H1 (cell line): ENCODE measurements around the gene RARRES1. TPM values are rescaled to one million over a fixed set of nuclear protein-coding genes. Genes with fewer than 3 reads are reported as not detected.

Experiments
- JUN ChIP-seq: IDR thresholded peaks from 2 replicates; pipeline ENCODE4 v1.6.1; 2011; ENCODE audit warnings: low read depth, mild to moderate bottlenecking, improper control_type of control experiment, low read length
- KDM1A ChIP-seq: fragments of 200-600, 300-600 bp; sonication (generic); IDR thresholded peaks from 2 replicates; pipeline ENCODE4 v1.7.1; 2016; ENCODE audit warnings: mild to moderate bottlenecking, low read length, borderline replicate concordance
- POU5F1 ChIP-seq: IDR thresholded peaks from 2 replicates; pipeline ENCODE4 v1.6.1; 2011; ENCODE audit warnings: low read depth, mild to moderate bottlenecking, low read length, moderate library complexity
- RFX5 ChIP-seq: IDR thresholded peaks from 2 replicates; pipeline ENCODE4 v1.6.1; 2011; ENCODE audit warnings: low read depth, low read length, improper control_type of control experiment, borderline replicate concordance
- SIRT6 ChIP-seq: IDR thresholded peaks from one replicate; pipeline ENCODE4 v1.7.1; 2012; ENCODE audit warnings: low read length, inconsistent platforms
- polyA plus RNA-seq, 7 experiments: library from polyadenylated mRNA; depleted of rRNA in 3 of 7; stranded (reverse) in 5 of 7; unstranded in 2 of 7; fragments of >200 nt in 5 of 7; fragments of 200-250 nt in 2 of 7; gene quantifications; 1 replicate in 5 of 7; 2 replicates in 1 of 7; 4 replicates in 1 of 7; pipeline versions ENCODE4 v1.2.1 to v1.2.3, GENCODE V29; 2011 to 2013; ENCODE audit warnings: missing spikeins in 2 of 7, mixed read lengths in 2 of 7
- total RNA-seq: library from RNA; stranded (reverse); fragmentation: NEBNext Ultra II Directional; extraction: Animal tissue kit (Norgen Biotek cat#: 25700); gene quantifications from 2 replicates; pipeline ENCODE4 v1.2.1, GENCODE V29; 2021
- TF ChIP-seq, protein P1 (sequence below): fragments of 300-600 bp; sonication (generic); IDR thresholded peaks from 2 replicates; pipeline ENCODE4 v1.7.1; 2012; ENCODE audit warnings: low read length, moderate library complexity, mild to moderate bottlenecking, inconsistent platforms; ENCODE audit not compliant: insufficient replicate concordance
- TF ChIP-seq, protein P2 (sequence below), 3 experiments: IDR thresholded peaks; 1 replicate in 2 of 3; 2 replicates in 1 of 3; pipeline versions ENCODE4 v1.5.1 to v1.6.1; 2011; ENCODE audit warnings: low read length in 3 of 3, mild to moderate bottlenecking in 3 of 3, inconsistent platforms in 2 of 3, low read depth in 1 of 3, moderate library complexity in 1 of 3; ENCODE audit not compliant: insufficient read depth in 1 of 3; ENCODE audit errors: control extremely low read depth in 1 of 3
- TF ChIP-seq, protein P3 (sequence below): IDR thresholded peaks from 2 replicates; pipeline ENCODE4 v1.6.1; 2011; ENCODE audit warnings: low read length, improper control_type of control experiment

The RARRES1 gene
- total and polyA plus RNA-seq, 2 of the 8 experiments (the other 6 are each of a cell fraction or from before 2014, with no cell fraction given): 0.26 to 0.71 TPM

DNA sequence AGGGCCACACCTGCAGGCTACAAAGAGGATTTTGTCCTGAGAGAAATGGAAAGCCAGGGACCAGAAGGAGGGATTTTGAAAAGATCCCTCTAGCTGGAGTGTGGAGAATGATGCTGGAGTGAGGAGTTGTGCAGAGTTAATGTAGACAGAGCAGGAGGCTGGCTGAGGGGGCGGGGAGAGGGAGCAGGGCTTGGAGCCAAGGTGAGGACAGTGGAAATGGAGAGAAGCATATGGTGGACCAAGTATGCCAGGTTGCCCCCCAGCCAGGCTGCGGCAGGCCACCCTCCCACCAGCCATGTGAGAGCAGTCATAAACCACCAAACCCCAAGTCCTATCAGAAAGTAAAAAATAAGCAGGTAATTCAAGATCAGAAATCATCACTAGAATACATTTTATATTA, 14.7 kb downstream of the RARRES1 start (continued):
- TF ChIP-seq, protein P1, sequence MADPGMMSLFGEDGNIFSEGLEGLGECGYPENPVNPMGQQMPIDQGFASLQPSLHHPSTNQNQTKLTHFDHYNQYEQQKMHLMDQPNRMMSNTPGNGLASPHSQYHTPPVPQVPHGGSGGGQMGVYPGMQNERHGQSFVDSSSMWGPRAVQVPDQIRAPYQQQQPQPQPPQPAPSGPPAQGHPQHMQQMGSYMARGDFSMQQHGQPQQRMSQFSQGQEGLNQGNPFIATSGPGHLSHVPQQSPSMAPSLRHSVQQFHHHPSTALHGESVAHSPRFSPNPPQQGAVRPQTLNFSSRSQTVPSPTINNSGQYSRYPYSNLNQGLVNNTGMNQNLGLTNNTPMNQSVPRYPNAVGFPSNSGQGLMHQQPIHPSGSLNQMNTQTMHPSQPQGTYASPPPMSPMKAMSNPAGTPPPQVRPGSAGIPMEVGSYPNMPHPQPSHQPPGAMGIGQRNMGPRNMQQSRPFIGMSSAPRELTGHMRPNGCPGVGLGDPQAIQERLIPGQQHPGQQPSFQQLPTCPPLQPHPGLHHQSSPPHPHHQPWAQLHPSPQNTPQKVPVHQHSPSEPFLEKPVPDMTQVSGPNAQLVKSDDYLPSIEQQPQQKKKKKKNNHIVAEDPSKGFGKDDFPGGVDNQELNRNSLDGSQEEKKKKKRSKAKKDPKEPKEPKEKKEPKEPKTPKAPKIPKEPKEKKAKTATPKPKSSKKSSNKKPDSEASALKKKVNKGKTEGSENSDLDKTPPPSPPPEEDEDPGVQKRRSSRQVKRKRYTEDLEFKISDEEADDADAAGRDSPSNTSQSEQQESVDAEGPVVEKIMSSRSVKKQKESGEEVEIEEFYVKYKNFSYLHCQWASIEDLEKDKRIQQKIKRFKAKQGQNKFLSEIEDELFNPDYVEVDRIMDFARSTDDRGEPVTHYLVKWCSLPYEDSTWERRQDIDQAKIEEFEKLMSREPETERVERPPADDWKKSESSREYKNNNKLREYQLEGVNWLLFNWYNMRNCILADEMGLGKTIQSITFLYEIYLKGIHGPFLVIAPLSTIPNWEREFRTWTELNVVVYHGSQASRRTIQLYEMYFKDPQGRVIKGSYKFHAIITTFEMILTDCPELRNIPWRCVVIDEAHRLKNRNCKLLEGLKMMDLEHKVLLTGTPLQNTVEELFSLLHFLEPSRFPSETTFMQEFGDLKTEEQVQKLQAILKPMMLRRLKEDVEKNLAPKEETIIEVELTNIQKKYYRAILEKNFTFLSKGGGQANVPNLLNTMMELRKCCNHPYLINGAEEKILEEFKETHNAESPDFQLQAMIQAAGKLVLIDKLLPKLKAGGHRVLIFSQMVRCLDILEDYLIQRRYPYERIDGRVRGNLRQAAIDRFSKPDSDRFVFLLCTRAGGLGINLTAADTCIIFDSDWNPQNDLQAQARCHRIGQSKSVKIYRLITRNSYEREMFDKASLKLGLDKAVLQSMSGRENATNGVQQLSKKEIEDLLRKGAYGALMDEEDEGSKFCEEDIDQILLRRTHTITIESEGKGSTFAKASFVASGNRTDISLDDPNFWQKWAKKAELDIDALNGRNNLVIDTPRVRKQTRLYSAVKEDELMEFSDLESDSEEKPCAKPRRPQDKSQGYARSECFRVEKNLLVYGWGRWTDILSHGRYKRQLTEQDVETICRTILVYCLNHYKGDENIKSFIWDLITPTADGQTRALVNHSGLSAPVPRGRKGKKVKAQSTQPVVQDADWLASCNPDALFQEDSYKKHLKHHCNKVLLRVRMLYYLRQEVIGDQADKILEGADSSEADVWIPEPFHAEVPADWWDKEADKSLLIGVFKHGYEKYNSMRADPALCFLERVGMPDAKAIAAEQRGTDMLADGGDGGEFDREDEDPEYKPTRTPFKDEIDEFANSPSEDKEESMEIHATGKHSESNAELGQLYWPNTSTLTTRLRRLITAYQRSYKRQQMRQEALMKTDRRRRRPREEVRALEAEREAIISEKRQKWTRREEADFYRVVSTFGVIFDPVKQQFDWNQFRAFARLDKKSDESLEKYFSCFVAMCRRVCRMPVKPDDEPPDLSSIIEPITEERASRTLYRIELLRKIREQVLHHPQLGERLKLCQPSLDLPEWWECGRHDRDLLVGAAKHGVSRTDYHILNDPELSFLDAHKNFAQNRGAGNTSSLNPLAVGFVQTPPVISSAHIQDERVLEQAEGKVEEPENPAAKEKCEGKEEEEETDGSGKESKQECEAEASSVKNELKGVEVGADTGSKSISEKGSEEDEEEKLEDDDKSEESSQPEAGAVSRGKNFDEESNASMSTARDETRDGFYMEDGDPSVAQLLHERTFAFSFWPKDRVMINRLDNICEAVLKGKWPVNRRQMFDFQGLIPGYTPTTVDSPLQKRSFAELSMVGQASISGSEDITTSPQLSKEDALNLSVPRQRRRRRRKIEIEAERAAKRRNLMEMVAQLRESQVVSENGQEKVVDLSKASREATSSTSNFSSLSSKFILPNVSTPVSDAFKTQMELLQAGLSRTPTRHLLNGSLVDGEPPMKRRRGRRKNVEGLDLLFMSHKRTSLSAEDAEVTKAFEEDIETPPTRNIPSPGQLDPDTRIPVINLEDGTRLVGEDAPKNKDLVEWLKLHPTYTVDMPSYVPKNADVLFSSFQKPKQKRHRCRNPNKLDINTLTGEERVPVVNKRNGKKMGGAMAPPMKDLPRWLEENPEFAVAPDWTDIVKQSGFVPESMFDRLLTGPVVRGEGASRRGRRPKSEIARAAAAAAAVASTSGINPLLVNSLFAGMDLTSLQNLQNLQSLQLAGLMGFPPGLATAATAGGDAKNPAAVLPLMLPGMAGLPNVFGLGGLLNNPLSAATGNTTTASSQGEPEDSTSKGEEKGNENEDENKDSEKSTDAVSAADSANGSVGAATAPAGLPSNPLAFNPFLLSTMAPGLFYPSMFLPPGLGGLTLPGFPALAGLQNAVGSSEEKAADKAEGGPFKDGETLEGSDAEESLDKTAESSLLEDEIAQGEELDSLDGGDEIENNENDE: no peak
- TF ChIP-seq RFX5: no peak
- TF ChIP-seq, protein P2, sequence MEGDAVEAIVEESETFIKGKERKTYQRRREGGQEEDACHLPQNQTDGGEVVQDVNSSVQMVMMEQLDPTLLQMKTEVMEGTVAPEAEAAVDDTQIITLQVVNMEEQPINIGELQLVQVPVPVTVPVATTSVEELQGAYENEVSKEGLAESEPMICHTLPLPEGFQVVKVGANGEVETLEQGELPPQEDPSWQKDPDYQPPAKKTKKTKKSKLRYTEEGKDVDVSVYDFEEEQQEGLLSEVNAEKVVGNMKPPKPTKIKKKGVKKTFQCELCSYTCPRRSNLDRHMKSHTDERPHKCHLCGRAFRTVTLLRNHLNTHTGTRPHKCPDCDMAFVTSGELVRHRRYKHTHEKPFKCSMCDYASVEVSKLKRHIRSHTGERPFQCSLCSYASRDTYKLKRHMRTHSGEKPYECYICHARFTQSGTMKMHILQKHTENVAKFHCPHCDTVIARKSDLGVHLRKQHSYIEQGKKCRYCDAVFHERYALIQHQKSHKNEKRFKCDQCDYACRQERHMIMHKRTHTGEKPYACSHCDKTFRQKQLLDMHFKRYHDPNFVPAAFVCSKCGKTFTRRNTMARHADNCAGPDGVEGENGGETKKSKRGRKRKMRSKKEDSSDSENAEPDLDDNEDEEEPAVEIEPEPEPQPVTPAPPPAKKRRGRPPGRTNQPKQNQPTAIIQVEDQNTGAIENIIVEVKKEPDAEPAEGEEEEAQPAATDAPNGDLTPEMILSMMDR (IDR thresholded peaks at IDR 0.05; ENCODE audit: control extremely low read depth in 1 of 3, insufficient read depth in 1 of 3, low read depth in 1 of 3, low read length in 3 of 3): no peak
- TF ChIP-seq, protein P3, sequence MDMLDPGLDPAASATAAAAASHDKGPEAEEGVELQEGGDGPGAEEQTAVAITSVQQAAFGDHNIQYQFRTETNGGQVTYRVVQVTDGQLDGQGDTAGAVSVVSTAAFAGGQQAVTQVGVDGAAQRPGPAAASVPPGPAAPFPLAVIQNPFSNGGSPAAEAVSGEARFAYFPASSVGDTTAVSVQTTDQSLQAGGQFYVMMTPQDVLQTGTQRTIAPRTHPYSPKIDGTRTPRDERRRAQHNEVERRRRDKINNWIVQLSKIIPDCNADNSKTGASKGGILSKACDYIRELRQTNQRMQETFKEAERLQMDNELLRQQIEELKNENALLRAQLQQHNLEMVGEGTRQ: no peak
- TF ChIP-seq KDM1A: no peak
- no peak for TF ChIP-seq JUN
- TF ChIP-seq SIRT6: no peak
- TF ChIP-seq POU5F1: no peak
